Lung (tissue), 12 donors: ENCODE results near the gene SYT1. TPM values are rescaled to one million over a fixed set of nuclear protein-coding genes. Genes with fewer than 3 reads are reported as not detected.
A peak's percentile ranks its signal among the peaks of the same experiment; 100 is the strongest.

Experiments
- ATAC-seq: fragments of 200-7000 bp; cut with Tn5 transposase; one replicate; pipeline ENCODE4 v1.9.1; 2020; ENCODE audit warnings: moderate number of reproducible peaks; ENCODE audit not compliant: insufficient read depth, low FRiP score
- DNase-seq, 3 donors: peaks; one replicate each; pipeline ENCODE4 v3.0.0-alpha.2; 2013 to 2017
- H3K27ac ChIP-seq, 2 donors: one replicate each; pipeline ENCODE4 v1.5.1; 2013; ENCODE audit warnings: mild to moderate bottlenecking in 2 of 2, moderate library complexity in 2 of 2, control low read depth in 1 of 2, inconsistent platforms in 1 of 2, low read depth in 1 of 2, low read length in 1 of 2
- H3K27me3 ChIP-seq, 3 donors: one replicate each; pipeline ENCODE4 v1.5.1; 2013; ENCODE audit warnings: low read length in 2 of 3; ENCODE audit not compliant: control insufficient read depth in 3 of 3, insufficient read depth in 3 of 3
- H3K36me3 ChIP-seq, 4 donors: one replicate each; pipeline ENCODE4 v1.5.1; 2013; ENCODE audit warnings: low read length in 4 of 4, mild to moderate bottlenecking in 1 of 4, moderate library complexity in 1 of 4; ENCODE audit not compliant: control insufficient read depth in 4 of 4, insufficient read depth in 4 of 4
- H3K4me1 ChIP-seq, 5 donors: one replicate each; pipeline ENCODE4 v1.5.1; 2013; ENCODE audit warnings: low read length in 5 of 5, mild to moderate bottlenecking in 2 of 5, moderate library complexity in 1 of 5; ENCODE audit not compliant: control insufficient read depth in 5 of 5, insufficient read depth in 5 of 5
- H3K4me3 ChIP-seq: one replicate; pipeline ENCODE4 v1.5.1; 2013; ENCODE audit warnings: mild to moderate bottlenecking, control low read depth, moderate library complexity
- H3K9ac ChIP-seq, 2 donors: one replicate each; pipeline ENCODE4 v1.5.1; 2013; ENCODE audit warnings: low read length in 2 of 2, control low read depth in 1 of 2; ENCODE audit not compliant: insufficient read depth in 1 of 2
- H3K9me3 ChIP-seq, 4 donors: one replicate each; pipeline ENCODE4 v1.5.1; 2013; ENCODE audit warnings: low read length in 3 of 4, mild to moderate bottlenecking in 1 of 4, moderate library complexity in 1 of 4; ENCODE audit not compliant: control insufficient read depth in 4 of 4, insufficient read depth in 3 of 4
- WGBS, 2 donors: extraction: QIAGEN DNeasy Blood & Tissue Kit; methylation state at CpG; one replicate each; pipeline ENCODE4 v1.1.7; 2013; 5-methylcytosine and 5-hydroxymethylcytosine counted together
- polyA plus RNA-seq, 2 donors: library from polyadenylated mRNA; stranded (reverse); fragments of 200-250 nt; gene quantifications; one replicate each; pipeline ENCODE4 v1.2.1, GENCODE V29; 2013
- total RNA-seq, 2 donors: library from RNA; depleted of rRNA in 1 of 2; stranded (reverse); fragments of >200 nt in 1 of 2; gene quantifications; one replicate each; pipeline ENCODE4 v1.2.1, GENCODE V29; 2014 to 2021
- TF ChIP-seq, protein P1 (sequence below): IDR thresholded peaks from 2 replicates; pipeline ENCODE4 v1.5.1; 2012; ENCODE audit warnings: mild to moderate bottlenecking; ENCODE audit errors: control extremely low read depth, extremely low read depth
- donor health status: control.
- donor health status: control.
- donor health status: Bipolar disorder and iron deficiency.
- donor health status: healthy.
- donor health status: DM: yes; HTN: yes; CAD: no.

The SYT1 gene
- total and polyA plus RNA-seq, 4 donors: 0.05 to 3.2 (median 0.46) TPM

DNA sequence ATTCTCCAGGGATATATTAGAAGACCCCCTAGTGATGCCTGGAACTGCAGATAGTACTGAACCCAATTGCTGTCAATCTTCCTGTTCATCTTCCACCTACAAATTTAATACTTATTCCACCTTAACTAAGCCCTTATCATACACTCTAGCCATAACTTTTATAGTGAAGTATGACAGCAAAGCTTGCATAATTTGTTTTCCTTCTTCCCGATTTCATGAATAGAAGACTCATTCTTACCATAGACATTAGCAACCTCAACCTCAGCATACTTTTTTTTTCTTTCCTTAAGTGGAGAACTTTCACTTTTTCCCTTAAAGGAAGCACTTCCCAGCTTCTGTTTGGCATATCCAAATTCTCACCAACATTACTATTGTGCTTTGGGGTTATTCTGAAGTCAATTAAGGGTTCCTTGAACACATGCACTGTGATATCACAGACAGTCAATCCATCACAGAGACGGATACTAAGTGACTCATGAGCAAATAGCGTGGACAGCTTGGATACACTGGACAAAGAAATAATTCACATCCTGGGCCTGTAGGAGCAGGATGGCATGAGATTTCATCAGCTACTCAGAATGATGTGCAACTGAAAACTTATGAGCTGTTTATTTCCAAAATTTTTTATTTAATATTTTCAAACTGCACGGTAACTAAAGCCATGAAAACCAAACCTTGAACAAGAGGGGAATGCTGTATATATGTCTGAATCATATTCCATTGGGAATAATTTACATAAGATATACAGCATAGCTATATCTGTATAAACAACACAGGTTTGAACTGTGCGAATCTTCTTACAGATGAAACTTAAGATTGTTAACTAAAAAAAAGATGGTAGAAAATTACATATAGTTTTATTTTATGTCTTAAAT lies 63.9 kb downstream of the SYT1 start:
- no peak overlapping the region for H3K4me3 ChIP-seq
- H3K9ac ChIP-seq: no peak overlapping the region
- no peaks in the 10 kb centered on the region for H3K4me1 ChIP-seq
- no peaks in the 10 kb centered on the region for H3K27me3 ChIP-seq
- no peaks in the 10 kb centered on the region for H3K9me3 ChIP-seq
- H3K27ac ChIP-seq: no peak overlapping the region
- ATAC-seq: no peak
- DNase-seq: peak in 2 of 3 donors; percentile 4 to 7
- WGBS, 2 donors: 75 to 82% methylated on average over 5 of the region's 5 CpGs
- TF ChIP-seq, protein P1, sequence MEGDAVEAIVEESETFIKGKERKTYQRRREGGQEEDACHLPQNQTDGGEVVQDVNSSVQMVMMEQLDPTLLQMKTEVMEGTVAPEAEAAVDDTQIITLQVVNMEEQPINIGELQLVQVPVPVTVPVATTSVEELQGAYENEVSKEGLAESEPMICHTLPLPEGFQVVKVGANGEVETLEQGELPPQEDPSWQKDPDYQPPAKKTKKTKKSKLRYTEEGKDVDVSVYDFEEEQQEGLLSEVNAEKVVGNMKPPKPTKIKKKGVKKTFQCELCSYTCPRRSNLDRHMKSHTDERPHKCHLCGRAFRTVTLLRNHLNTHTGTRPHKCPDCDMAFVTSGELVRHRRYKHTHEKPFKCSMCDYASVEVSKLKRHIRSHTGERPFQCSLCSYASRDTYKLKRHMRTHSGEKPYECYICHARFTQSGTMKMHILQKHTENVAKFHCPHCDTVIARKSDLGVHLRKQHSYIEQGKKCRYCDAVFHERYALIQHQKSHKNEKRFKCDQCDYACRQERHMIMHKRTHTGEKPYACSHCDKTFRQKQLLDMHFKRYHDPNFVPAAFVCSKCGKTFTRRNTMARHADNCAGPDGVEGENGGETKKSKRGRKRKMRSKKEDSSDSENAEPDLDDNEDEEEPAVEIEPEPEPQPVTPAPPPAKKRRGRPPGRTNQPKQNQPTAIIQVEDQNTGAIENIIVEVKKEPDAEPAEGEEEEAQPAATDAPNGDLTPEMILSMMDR: no peak
- no peaks in the 10 kb centered on the region for H3K36me3 ChIP-seq

DNA sequence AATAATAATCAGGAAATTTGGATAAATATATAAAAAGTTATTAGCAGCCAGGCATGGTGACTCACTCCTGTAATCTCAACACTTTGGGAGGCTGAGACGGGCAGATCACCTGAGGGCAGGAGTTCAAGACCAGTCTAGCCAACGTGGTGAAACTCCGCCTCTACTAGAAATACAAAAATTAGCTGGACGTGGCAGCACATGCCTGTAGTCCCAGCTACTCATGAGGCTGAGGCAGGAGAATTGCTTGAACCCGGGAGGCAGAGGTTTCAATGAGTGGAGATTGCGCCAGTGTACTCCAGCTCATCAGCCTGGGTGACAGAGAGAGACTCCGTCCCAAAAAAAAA lies 64.5 kb downstream of the SYT1 start:
- ATAC-seq: no peak
- Histone ChIP-seq H3K4me1 (no peaks in the 10 kb centered on the region), H3K27me3 (no peaks in the 10 kb centered on the region), H3K27ac (no peak overlapping the region), H3K4me3 (no peak overlapping the region), H3K36me3 (no peaks in the 10 kb centered on the region), H3K9ac (no peak overlapping the region), H3K9me3 (no peaks in the 10 kb centered on the region)
- TF ChIP-seq, protein P1: no peak
- no peak for DNase-seq
- WGBS, 2 donors: 92 to 94% methylated on average over 7 of the region's 7 CpGs

DNA sequence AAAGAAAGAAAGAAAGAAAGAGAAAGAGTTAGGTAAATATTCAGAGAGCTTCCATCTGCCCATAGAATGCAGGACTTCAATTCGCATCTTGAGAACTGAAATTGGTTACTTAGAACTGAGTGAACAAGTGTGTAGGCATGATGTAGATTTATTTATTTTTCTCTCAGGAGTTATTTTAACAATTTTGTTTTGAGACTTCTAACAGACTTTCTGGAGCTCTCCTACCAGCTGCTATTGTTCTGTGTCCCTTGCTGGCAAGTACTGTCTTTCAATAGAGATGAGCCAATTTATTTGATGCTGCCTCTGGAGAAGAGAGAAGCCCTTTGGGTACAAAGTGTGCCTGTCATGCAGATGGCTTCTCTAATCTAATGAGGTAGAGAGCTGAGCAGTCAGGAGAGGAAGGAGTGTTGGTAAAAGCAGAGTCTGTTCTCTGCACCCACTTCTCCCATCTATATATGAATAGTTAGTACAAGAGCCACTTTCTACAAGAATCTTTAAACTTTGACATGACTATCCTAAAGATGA lies 67.0 kb downstream of the SYT1 start:
- Histone ChIP-seq H3K4me3 (no peak overlapping the region), H3K4me1 (no peaks in the 10 kb centered on the region), H3K27ac (no peak overlapping the region), H3K36me3 (no peaks in the 10 kb centered on the region), H3K9ac (no peak overlapping the region), H3K27me3 (no peaks in the 10 kb centered on the region), H3K9me3 (no peaks in the 10 kb centered on the region)
- TF ChIP-seq, protein P1: no peak
- no peak for DNase-seq
- WGBS, 2 donors: 85 to 92% methylated on average over 1 of the region's 1 CpG
- no peak for ATAC-seq

DNA sequence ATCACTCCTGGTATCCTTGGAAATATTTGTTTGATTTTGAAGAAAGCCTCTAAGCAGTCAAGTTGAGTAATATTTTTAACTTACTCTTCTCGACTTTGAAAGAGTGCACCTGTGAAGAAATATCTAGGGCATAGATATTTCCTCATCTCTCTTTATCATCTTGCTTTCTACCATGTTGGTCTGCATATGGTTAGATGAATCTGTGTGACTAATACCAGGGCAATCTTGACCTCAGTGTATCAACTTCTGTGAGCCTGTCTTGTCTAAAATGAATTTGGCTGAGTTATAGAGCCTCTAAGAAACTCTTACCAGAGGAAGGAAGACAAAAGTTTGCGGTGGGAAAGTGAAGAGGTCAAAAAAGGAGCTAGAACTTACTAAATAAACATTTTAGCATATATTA lies 68.4 kb downstream of the SYT1 start:
- Histone ChIP-seq H3K27ac (no peak overlapping the region), H3K9ac (no peak overlapping the region), H3K4me1 (no peaks in the 10 kb centered on the region), H3K27me3 (no peaks in the 10 kb centered on the region), H3K9me3 (no peaks in the 10 kb centered on the region), H3K36me3 (no peaks in the 10 kb centered on the region), H3K4me3 (no peak overlapping the region)
- TF ChIP-seq, protein P1: no peak
- DNase-seq: no peak
- no peak for ATAC-seq
- WGBS, 2 donors: 82 to 87% methylated on average over 2 of the region's 2 CpGs
